ENCODE data around the gene ZNF451.

DNA sequence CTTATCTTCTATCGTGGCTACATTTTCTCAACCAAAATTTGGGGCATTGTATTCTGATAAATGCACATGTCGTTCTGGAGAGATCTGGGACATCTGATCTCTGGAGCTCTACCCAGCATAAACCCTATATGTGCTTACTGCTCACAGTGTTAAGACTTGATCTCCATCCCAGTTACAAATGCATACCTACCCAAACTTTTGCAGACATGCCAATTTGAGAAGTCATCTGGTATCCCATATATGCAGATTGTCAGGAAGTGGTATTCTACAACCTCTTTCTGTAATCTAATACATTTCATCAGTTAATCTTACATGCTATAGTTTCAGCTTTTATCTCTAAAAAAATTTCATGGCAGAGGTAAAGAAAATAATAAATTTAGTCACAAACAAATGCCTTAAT lies 93.3 kb downstream of the ZNF451 start:
- TF ChIP-seq, protein P1, sequence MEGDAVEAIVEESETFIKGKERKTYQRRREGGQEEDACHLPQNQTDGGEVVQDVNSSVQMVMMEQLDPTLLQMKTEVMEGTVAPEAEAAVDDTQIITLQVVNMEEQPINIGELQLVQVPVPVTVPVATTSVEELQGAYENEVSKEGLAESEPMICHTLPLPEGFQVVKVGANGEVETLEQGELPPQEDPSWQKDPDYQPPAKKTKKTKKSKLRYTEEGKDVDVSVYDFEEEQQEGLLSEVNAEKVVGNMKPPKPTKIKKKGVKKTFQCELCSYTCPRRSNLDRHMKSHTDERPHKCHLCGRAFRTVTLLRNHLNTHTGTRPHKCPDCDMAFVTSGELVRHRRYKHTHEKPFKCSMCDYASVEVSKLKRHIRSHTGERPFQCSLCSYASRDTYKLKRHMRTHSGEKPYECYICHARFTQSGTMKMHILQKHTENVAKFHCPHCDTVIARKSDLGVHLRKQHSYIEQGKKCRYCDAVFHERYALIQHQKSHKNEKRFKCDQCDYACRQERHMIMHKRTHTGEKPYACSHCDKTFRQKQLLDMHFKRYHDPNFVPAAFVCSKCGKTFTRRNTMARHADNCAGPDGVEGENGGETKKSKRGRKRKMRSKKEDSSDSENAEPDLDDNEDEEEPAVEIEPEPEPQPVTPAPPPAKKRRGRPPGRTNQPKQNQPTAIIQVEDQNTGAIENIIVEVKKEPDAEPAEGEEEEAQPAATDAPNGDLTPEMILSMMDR (IDR thresholded peaks at IDR 0.05) = no peak
- TF ChIP-seq POLR2A (IDR thresholded peaks at IDR 0.05) = no peak

Data from uterus (tissue), 2 donors.